HepG2 (cell line): ENCODE data around the gene STIP1. TPM values are rescaled to one million over a fixed set of nuclear protein-coding genes. Genes with fewer than 3 reads are reported as not detected.
A peak's percentile ranks its signal among the peaks of the same experiment; 100 is the strongest.

Experiments
- E2F2 ChIP-seq: sonication (generic); formaldehyde crosslinking; IDR thresholded peaks from 2 replicates; pipeline ENCODE4 v1.4.0; 2020; ENCODE audit warnings: missing genetic modification reagents, borderline replicate concordance
- JUNB ChIP-seq: sonication (generic); formaldehyde crosslinking; IDR thresholded peaks from 2 replicates; pipeline ENCODE4 v1.8.0; 2022; ENCODE audit warnings: missing genetic modification reagents, mild to moderate bottlenecking, borderline replicate concordance
- MAZ ChIP-seq, 2 experiments: sonication (generic) in 1 of 2; formaldehyde crosslinking in 1 of 2; IDR thresholded peaks; 2 replicates each; pipeline versions ENCODE4 v1.5.0 to v1.6.1; 2012 to 2020; ENCODE audit warnings: low read depth in 2 of 2, mild to moderate bottlenecking in 2 of 2, borderline replicate concordance in 1 of 2, improper control_type of control experiment in 1 of 2, low read length in 1 of 2, missing genetic modification reagents in 1 of 2, moderate library complexity in 1 of 2
- MLX ChIP-seq: IDR thresholded peaks from 2 replicates; pipeline ENCODE4 v1.6.1; 2016
- MTERF4 ChIP-seq: sonication (generic); formaldehyde crosslinking; IDR thresholded peaks from 2 replicates; pipeline ENCODE4 v1.8.0; 2023; ENCODE audit warnings: mild to moderate bottlenecking, missing genetic modification reagents
- NFRKB ChIP-seq: fragments of 450-650 bp; IDR thresholded peaks from 2 replicates; pipeline ENCODE4 v1.6.1; 2017
- SMAD3 ChIP-seq: sonication (generic); formaldehyde crosslinking; IDR thresholded peaks from 2 replicates; pipeline ENCODE4 v1.4.0; 2020; ENCODE audit warnings: missing genetic modification reagents
- SP4 ChIP-seq: sonication (generic); formaldehyde crosslinking; IDR thresholded peaks from 2 replicates; pipeline ENCODE4 v1.8.1; 2023; ENCODE audit warnings: mild to moderate bottlenecking, missing genetic modification reagents
- ZFP37 ChIP-seq: sonication (generic); formaldehyde crosslinking; IDR thresholded peaks from 2 replicates; pipeline ENCODE4 v1.4.0; 2020; ENCODE audit warnings: missing genetic modification reagents, borderline replicate concordance
- ZNF280B ChIP-seq: sonication (generic); formaldehyde crosslinking; IDR thresholded peaks from 2 replicates; pipeline ENCODE4 v1.5.0; 2020; ENCODE audit warnings: missing genetic modification reagents, mild to moderate bottlenecking, borderline replicate concordance
- ZNF292 ChIP-seq: sonication (generic); formaldehyde crosslinking; IDR thresholded peaks from 2 replicates; pipeline ENCODE4 v1.8.1; 2022; ENCODE audit warnings: mild to moderate bottlenecking, low read depth, missing genetic modification reagents, borderline replicate concordance
- ZNF354B ChIP-seq: sonication (generic); formaldehyde crosslinking; IDR thresholded peaks from 2 replicates; pipeline ENCODE4 v1.8.0; 2022; ENCODE audit warnings: mild to moderate bottlenecking, missing genetic modification reagents
- ZNF564 ChIP-seq: sonication (generic); formaldehyde crosslinking; IDR thresholded peaks from 2 replicates; pipeline ENCODE4 v1.8.1; 2023; ENCODE audit warnings: mild to moderate bottlenecking, missing genetic modification reagents
- ZNF609 ChIP-seq: sonication (generic); formaldehyde crosslinking; IDR thresholded peaks from 2 replicates; pipeline ENCODE4 v1.4.0; 2020; ENCODE audit warnings: mild to moderate bottlenecking, missing genetic modification reagents, borderline replicate concordance
- ZNF746 ChIP-seq: sonication (generic); formaldehyde crosslinking; IDR thresholded peaks from 2 replicates; pipeline ENCODE4 v1.8.0; 2022; ENCODE audit warnings: mild to moderate bottlenecking, missing genetic modification reagents
- ZNF782 ChIP-seq: sonication (generic); formaldehyde crosslinking; IDR thresholded peaks from 2 replicates; pipeline ENCODE4 v1.4.0; 2020; ENCODE audit warnings: missing genetic modification reagents, mild to moderate bottlenecking, borderline replicate concordance
- ZNF784 ChIP-seq: sonication (generic); formaldehyde crosslinking; IDR thresholded peaks from 2 replicates; pipeline ENCODE4 v1.5.1; 2020; ENCODE audit warnings: missing genetic modification reagents, mild to moderate bottlenecking, borderline replicate concordance
- polyA plus RNA-seq, 8 experiments: library from polyadenylated mRNA; depleted of rRNA in 3 of 8; stranded (reverse) in 7 of 8; unstranded in 1 of 8; fragments of >200 nt; fragmentation: Illumina TruSeq in 4 of 8; extraction: Trizol in 4 of 8; gene quantifications; 2 replicates each; pipeline versions ENCODE4 v1.2.1 to v1.2.3, GENCODE V29; 2011 to 2016; ENCODE audit warnings: low read depth in 4 of 8, missing spikeins in 1 of 8, mixed read lengths in 1 of 8; ENCODE audit not compliant: insufficient read depth in 1 of 8
- total RNA-seq, 5 experiments: library from RNA; depleted of rRNA; stranded (reverse); fragments of >200 nt; fragmentation: Illumina TruSeq; extraction: Trizol; gene quantifications; 2 replicates each; pipeline ENCODE4 v1.2.3, GENCODE V29; 2016; ENCODE audit warnings: low read depth in 1 of 5

The STIP1 gene
- total and polyA plus RNA-seq, 2 of the 13 experiments (the other 11 are each of a cell fraction or from before 2014, with no cell fraction given) = 81.1 to 217 TPM

GRCh38 chr11:64246871-64247728 lies 61.1 kb downstream of the STIP1 start, which contains the start of gene PPP1R14B (continued):
- TF ChIP-seq ZNF564 = no peak
- no peak for TF ChIP-seq MLX (CRISPR knock-in tag)
- TF ChIP-seq MAZ (IDR thresholded peaks at IDR 0.05; ENCODE audit: borderline replicate concordance, low read depth, low read length) = peak; percentile 34; the same call in 1 of the 2 replicates
- TF ChIP-seq MAZ (CRISPR knock-in tag; IDR thresholded peaks at IDR 0.05; ENCODE audit: low read depth) = peak; percentile 74
- TF ChIP-seq ZNF746 (CRISPR knock-in tag) = peak; percentile 53; the same call in 1 of the 2 replicates
- TF ChIP-seq ZNF292 (CRISPR knock-in tag) = no peak
- TF ChIP-seq ZFP37 (CRISPR knock-in tag) = 0 out of 2 replicates have a peak, but pooled peaks have one; percentile 18
- no peak for TF ChIP-seq ZNF609
- TF ChIP-seq ZNF280B = no peak; the same call in 1 of the 2 replicates
- peak; percentile 70 for TF ChIP-seq SP4 (CRISPR knock-in tag)
- TF ChIP-seq SMAD3 (CRISPR knock-in tag) = no peak
- TF ChIP-seq JUNB (CRISPR knock-in tag) = no peak
- no peak for TF ChIP-seq NFRKB
- no peak for TF ChIP-seq MTERF4 (CRISPR knock-in tag)
- no peak for TF ChIP-seq ZNF782
- no peak for TF ChIP-seq ZNF784
- no peak for TF ChIP-seq E2F2 (CRISPR knock-in tag)
- TF ChIP-seq ZNF354B = no peak
